GM19099 (cell line): Measurements from ENCODE around the gene COLEC11.

ENCODE experiments used
- POLR2A ChIP-seq: IDR thresholded peaks from 3 replicates; pipeline ENCODE4 v1.6.1; 2011; ENCODE audit warnings: low read depth; ENCODE audit not compliant: insufficient read length; ENCODE audit errors: extremely low read depth

COLEC11 gene

DNA sequence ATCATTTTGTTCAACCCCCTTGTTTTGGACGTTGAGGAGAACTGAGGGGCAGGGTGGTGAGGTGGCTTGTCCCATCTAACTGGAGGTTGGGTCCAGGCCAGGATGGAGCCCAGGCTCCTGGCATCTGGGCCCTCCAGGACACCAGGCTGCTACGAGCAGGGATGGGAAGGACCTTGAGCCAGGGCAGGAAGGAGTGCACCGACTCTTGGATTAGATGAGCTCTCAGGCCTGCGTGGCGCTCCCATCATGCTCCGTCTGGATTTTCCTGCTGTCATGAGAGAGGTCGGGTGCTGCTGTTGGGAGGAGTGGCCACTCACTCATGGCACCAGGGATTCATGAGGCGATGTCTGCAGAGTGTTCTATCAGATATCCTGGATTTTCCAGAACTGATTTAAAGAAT, 44.7 kb downstream of the COLEC11 start:
- no peak for TF ChIP-seq POLR2A

- no peak for TF ChIP-seq POLR2A
Measured at GRCh38 chr2:3641181-3641580, 46.3 kb downstream of the COLEC11 start.

DNA sequence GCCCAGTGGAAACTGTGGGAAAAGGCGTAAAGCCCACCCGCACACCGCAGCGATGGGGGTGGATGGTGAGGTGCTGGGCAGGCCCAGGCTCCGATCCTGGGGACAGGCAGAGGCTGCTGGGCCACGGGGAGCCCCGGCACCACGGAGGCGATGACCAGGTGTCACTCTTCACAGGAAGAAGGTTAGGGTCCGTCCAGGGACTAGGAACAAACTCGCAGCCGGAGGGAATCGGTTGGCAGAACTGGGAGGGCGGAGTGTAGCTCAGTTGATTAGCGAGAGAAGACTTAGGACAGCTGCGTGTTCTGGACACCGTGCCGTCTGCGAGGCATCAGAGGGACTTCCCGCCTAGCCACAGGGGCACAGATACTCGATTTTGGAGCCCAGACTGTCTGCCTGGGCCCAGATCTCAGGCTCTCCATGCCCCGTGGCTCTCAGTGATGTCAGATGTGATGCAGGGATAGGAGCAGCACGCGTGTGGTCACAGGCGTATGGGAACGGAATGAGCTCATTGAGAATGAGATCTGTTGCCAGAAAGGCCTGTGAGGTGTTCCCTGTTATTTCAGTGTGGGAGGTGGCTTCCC, 47.0 kb downstream of the COLEC11 start:
- no peak for TF ChIP-seq POLR2A

GRCh38 chr2:3642521-3643215, 47.8 kb downstream of the COLEC11 start:
- TF ChIP-seq POLR2A = no peak

GRCh38 chr2:3643371-3644245, 48.7 kb downstream of the COLEC11 start:
- no peak for TF ChIP-seq POLR2A

DNA sequence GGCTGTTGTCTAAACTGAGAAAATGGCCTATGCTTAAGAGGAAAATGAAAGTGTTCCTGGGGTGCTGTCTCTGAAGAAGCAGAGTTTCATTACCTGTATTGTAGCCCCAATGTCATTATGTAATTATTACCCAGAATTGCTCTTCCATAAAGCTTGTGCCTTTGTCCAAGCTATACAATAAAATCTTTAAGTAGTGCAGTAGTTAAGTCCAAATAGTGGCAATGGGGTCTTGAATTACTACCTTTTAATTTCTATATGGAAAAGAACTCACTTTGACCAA, 49.3 kb downstream of the COLEC11 start:
- TF ChIP-seq POLR2A = no peak

- TF ChIP-seq POLR2A = no peak
Measured at GRCh38 chr2:3644891-3645605, 50.1 kb downstream of the COLEC11 start.

- TF ChIP-seq POLR2A = no peak
Measured at GRCh38 chr2:3645745-3646389, 51.0 kb downstream of the COLEC11 start.

DNA sequence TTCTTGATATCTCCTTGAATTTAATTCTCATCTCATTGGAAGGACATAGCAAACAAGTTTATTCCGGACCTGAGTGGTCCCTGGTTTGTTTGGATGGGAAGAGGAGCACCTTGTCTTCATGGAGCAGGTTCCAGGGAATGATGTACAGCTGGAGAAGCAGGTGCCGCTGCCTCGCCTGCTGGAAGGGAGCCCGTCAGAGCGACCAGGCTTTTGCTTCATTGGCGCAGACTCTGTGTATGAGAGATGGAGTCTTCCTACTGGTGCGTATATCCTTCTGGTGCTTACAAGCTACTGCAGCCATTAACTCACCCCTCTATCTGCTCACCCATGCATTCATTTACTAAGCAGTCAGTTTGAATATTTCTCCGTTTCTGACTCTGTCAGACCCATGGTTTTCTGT, 51.5 kb downstream of the COLEC11 start:
- no peak for TF ChIP-seq POLR2A

- TF ChIP-seq POLR2A = no peak
Measured at GRCh38 chr2:3647246-3647645, 52.3 kb downstream of the COLEC11 start.

- TF ChIP-seq POLR2A = no peak
Measured at GRCh38 chr2:3647831-3648651, 53.1 kb downstream of the COLEC11 start.

GRCh38 chr2:3648652-3649177, 53.8 kb downstream of the COLEC11 start:
- TF ChIP-seq POLR2A = no peak

DNA sequence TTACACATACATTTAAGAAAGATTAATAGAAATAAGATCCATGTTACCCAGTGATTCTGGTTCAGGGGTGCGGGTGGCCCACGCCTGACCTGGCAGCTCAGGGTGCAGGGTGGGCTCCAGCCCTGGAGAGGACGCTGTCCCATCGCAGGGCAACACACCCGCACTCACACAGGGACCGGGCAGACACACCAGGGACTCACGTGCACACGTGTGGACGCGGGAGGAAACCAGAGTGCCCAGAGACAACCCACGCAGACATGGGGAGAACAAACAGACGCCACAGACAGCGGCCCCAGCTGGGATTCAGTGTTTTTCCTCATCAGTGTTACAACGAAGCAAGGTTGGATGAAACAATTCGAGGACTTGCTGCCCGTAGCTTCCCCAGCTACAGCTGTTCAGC, 54.7 kb downstream of the COLEC11 start:
- TF ChIP-seq POLR2A = no peak

DNA sequence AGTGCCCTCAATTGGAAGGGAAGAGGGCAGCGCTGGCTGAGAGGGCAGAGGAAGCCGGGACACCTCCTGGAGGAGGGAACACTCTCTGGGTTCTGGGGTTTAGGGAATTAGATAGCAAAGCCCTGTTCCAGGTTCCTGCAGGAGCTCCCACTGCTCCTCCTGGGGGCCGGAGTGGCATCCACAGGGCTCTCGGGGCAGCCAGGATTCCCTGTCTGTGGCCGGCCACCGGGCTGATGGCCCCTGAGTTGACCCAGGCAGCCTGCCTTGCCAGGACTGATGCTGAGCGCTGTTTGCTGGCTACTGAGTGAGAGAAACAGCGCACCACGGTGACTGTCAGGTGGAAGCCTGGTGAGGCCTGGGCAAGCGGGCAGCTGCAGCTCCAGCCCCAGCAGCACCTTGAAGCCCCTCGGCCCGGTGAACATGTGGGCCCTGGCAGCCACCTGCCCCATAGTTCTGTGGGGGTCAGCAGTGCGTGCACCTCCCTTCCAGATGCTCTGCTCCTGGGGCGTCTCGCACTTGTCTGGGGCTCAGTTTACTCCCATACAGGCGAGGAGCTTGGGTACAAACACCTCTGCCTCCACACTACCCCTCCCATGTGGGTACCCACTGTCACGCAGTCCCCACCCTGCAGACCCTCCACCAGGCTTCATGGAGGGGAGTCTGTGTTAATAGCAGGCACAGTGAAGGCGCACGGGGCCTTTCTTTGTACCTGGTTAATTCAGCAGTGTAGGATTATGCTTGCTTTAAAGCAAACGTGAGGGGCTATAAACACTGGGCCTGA, 55.4 kb downstream of the COLEC11 start:
- no peak for TF ChIP-seq POLR2A
